Esophagus squamous epithelium (tissue), 4 donors: ENCODE measurements around the gene CD248.
"Not testable (repeated sequence)": the region's sequence is repeated elsewhere in the genome, so short reads cannot be mapped to it uniquely, and the experiment has no call there.

Experiments used
- POLR2A ChIP-seq, 4 donors: fragments of 450-650 bp; IDR thresholded peaks; one replicate each; pipeline ENCODE4 v1.6.1; 2017; ENCODE audit warnings: antibody characterized with exemption in 4 of 4, mild to moderate bottlenecking in 4 of 4, moderate library complexity in 3 of 4
- TF ChIP-seq, protein P1 (sequence below), 6 experiments: fragments of 450-650 bp in 4 of 6; fragments of 200-600 bp in 2 of 6; sonication (generic) in 2 of 6; IDR thresholded peaks; one replicate each; pipeline ENCODE4 v1.5.1; 2016 to 2019; ENCODE audit warnings: antibody characterized with exemption in 6 of 6, mild to moderate bottlenecking in 4 of 6, moderate library complexity in 4 of 6

DNA sequence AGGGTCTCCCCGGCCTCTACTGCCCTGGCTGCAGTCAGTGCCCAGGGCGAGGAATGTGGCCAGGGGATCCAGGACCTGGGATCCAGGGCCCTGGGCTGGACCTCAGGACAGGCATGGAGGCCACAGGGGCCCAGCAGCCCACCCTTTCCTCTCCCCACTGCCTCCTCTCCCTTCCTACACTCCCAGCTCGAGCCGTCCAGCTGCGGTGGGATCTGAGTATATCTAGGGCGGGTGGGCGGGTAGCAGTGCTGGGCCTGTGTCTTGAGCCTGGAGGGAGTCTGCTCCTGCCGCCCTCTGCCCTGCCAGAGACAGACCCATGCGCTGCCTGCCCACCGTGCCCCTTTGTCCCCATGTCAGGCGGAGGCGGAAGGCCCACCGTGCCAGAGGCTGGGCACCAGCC is 40.2 kb downstream of the CD248 start:
- TF ChIP-seq, protein P1, sequence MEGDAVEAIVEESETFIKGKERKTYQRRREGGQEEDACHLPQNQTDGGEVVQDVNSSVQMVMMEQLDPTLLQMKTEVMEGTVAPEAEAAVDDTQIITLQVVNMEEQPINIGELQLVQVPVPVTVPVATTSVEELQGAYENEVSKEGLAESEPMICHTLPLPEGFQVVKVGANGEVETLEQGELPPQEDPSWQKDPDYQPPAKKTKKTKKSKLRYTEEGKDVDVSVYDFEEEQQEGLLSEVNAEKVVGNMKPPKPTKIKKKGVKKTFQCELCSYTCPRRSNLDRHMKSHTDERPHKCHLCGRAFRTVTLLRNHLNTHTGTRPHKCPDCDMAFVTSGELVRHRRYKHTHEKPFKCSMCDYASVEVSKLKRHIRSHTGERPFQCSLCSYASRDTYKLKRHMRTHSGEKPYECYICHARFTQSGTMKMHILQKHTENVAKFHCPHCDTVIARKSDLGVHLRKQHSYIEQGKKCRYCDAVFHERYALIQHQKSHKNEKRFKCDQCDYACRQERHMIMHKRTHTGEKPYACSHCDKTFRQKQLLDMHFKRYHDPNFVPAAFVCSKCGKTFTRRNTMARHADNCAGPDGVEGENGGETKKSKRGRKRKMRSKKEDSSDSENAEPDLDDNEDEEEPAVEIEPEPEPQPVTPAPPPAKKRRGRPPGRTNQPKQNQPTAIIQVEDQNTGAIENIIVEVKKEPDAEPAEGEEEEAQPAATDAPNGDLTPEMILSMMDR (IDR thresholded peaks at IDR 0.05) = not testable (repeated sequence)
- not testable (repeated sequence) for TF ChIP-seq POLR2A (IDR thresholded peaks at IDR 0.05)
